ENCODE measurements around the gene GPLD1.

The GPLD1 gene

DNA sequence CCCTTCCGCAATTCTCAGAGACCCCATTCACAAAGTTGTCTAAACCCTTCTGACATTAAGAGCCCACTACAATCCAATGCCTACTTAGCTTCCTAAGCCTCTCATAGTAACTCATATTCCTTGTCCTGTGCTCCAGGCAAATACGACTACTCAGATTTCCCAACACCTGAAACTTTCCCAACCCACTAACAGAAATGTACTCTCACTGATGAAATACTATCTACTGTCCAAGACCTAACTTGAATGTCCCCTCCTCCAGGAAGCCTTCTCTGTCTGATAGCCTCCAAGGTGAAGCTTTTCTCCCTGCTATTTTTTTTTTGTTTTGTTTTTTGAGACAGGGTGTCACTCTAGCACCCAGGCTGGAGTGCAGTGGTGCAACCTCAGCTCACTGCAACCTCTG, 30.4 kb downstream of the GPLD1 start:
- no peak for DNase-seq (ENCODE audit: extremely low read depth in 1 of 2, low read depth in 1 of 2)

DNA sequence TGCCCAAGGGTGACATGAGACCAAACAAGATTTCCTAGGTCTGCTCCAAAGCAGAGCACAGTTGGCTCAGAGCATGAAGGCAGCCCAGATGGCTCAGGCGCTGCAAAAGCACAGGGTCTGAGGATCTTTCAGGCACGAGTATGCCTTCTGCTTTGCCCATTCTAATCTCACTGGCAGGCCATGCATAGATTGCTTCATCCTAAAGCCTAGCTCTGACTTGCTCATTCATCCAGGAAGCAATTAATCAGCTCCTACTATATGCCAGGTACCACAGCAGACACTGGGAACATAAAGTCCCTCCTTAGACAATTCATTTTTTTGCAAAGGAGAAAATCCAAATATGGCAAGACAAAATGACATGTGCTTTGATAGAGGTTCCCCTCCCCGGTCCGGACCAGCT, 31.2 kb downstream of the GPLD1 start:
- DNase-seq (ENCODE audit: extremely low read depth in 1 of 2, low read depth in 1 of 2) = no peak

DNA sequence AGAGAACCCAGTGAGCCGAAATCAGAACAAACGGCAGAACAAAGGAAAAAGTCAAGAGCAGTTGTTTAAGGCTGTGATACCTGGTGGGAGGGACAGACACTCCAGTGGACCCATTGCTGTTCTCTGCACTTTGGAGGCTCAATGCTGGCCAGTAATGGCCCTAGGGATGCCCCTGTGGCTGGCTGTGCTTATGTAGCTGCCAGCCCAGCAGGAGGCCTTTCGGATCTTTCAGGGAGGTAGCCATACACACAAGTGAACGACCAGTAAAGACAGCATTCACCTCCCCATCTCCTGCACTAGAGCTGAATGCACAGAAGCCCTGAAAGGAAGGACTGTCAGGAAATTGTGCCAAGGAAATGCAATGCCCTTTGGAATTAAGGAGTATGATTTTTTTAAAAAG, 34.3 kb downstream of the GPLD1 start:
- no peak for DNase-seq (ENCODE audit: extremely low read depth in 1 of 2, low read depth in 1 of 2)

DNA sequence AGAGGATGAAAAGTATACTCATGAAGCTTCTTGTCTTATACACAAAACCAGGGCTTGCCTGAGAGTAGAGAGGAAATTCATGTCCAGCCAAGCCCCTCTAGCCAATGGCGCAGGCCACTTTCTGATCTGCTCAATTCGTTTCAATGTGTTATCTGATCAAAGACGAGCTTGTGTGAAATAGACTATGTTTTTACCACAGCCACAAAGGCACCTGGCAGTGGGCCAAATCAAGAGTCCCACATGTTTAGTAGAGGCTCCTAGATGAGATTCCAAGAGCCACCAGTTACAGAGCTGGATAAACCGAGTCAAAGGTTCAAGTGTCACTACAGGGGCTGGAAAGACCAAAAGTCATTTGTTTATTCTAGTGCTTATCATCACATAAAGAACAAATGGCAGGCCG, 34.9 kb downstream of the GPLD1 start:
- DNase-seq (ENCODE audit: extremely low read depth in 1 of 2, low read depth in 1 of 2) = no peak

DNA sequence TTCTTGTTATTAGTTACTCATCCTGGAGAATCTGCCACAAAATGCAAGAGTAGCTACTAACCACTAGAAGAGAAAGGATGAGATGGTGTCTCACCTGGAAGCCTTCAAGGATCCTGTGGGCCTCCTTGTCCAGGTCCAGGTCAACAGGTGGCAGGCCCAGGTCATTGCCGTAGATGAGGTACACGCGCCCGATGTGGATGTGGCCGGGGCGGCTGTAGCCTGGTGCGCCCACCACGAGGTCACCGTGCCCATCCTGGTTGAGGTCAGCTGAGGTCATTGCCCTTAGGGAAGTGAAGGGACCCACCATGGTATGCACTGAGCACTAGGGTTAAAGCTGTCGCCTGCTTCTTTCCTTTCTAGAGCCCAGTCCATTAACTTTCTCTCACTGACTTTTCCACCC, 35.5 kb downstream of the GPLD1 start:
- no peak for DNase-seq (ENCODE audit: extremely low read depth in 1 of 2, low read depth in 1 of 2)

DNA sequence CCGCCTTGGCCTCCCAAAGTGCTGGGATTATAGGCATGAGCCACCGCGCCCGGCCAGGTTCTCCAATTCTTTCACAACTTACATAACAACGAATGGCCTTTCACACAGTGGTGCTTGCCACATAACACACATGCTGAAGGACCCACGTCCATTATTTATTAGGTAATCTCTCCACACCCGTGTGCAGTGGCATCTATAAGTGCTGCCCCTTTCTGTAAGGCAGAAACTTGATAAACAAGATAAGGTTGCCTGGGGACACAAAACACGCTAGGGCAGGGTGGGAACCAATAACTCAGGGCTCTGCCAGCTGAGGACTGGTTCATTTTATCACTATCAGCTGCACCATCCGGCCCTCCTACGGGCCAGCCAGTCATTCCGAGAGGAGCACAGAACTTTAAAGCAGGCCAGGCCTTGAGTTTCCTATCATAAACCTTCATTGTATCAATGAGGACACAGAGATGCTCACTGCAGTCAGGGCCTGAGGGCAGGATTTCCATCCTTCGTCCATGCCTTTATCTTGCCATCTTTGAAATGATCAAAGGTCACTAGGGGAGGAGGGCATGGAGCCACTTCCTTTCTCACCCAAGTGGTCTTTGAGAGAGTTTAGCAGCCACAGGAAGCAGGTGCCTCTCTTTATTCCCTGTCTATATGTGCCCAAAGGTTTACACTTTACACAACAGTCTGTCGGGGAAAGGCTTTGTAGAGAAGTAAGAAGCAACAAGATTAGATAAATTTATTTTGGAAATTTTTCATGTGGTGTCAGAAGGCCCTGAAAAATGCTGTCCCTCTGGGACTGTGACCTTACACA, 37.6 kb downstream of the GPLD1 start:
- DNase-seq (ENCODE audit: extremely low read depth in 1 of 2, low read depth in 1 of 2) = no peak

DNA sequence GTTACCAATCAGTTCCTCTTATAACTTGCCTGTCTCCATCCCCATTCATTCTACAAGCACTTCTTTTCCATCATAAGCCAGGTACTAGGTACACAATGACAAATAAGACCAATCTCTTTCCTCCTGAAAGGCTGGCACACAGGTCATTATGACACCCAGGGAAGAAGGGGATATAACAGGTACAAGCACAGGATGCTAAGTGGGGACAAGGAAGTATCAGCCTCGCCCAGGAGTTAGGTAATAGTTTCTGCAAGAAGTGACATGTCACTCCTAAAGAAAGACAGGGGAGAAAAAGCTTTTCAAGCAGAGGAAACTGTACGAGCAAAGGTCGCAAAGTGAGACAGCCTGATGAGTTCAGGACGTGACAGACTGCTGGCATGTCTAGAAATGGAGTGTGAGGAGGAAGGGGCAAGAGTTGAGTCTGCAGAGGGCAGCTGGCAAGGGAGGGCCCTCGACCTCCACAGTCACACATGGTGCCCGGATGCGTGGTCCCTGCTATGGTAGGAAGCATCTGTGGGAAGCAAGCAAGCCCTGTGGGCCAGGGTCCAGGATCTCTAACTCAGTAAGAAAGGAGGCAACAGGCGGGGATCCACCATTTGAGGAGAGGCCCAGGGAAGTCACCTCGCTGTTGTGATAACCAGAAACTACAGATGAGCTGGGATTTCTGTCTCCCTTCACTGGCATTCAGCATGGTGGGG, 40.4 kb downstream of the GPLD1 start:
- no peak for DNase-seq (ENCODE audit: extremely low read depth in 1 of 2, low read depth in 1 of 2)

DNA sequence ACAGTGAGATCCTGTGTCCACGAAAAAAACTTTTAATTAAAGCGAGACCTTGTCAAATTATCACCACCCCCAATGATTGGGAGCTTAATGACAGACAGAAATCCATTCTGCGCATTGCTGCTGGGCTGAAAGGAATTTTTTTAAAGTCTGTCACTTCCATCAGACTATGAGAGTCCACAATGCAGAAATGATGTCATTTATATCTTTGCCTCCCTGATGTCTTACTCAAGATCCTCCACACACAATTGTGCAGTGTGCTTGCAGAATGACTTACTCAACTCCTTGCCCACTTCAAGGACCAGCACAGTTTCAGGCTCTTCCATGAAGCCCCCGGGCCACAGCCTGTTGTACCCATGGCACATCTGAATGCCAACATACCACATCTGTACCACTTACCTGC, 41.0 kb downstream of the GPLD1 start:
- DNase-seq (ENCODE audit: extremely low read depth in 1 of 2, low read depth in 1 of 2) = no peak

DNA sequence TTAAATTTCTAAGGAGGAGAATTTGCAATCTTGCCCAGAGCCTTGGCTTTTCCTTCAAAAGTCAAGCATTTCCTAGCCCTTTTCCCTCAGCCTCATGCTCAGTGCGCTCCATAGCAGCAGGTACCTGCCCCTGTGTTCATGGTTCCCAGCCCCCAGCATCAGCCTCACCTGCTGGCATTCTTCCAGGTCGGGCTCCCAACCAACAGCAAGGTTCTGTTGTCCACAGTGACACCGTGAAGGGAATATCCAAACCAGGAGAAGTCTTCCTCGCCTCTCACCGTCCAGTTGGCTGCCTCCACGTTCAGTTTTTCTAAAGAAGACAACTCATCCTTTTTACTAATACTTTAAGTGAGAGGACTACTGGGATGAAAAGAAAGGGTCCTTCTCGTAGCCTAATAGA, 42.7 kb downstream of the GPLD1 start:
- no peak for DNase-seq (ENCODE audit: extremely low read depth in 1 of 2, low read depth in 1 of 2)

DNA sequence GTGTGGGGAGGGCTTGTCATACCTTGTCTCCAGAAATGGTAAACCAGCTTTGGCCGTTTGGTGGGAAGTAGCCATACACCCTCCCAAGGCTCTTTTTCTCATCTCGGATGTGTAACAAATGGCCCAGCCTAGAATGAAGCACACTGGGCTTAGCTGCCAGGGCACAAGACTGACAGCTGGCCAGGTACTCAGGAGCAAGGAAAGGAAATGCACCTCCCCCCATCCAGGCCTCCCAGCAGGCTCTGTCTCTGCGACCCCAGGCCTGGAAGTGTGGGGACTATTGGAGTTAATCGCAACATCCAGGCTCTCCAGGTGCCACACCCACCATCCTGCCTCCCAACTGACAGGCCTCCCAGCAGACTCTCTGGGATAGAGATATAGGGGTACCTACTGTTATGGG, 43.7 kb downstream of the GPLD1 start:
- DNase-seq (ENCODE audit: extremely low read depth in 1 of 2, low read depth in 1 of 2) = no peak

DNA sequence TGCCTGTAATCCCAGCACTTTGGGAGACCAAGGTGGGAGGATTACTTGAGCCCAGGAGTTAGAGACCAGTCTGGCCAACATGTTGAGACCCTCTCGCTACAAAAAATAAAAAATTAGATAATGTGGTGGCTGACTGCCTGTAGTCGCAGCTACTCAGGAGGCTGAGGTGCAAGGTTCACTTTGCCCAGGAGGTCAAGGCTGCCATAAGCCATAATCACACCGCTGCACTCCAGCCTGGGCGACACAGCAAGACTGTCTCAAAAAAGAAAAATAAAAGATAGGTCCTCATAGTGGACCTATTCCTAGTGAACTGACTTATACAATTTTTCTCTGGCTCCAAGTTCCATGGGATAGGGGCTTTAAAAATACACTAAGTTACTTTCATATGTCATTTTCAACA, 44.8 kb downstream of the GPLD1 start:
- no peak for DNase-seq (ENCODE audit: extremely low read depth in 1 of 2, low read depth in 1 of 2)

DNA sequence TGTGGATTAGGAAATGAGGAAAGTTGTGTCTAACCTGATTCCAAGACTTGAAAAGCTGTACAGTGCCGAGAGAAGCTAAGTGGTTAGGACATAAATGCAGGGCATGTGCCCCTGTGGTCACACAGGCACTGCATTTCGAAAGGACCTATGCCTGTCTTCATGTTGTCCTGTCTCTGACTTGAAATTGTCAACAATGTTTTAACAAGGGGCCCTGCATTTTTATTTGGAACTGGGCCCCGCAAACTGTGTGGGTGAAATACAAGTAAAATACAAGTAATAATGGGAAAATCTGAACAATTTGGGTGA, 47.8 kb downstream of the GPLD1 start:
- no peak for DNase-seq (ENCODE audit: extremely low read depth in 1 of 2, low read depth in 1 of 2)

DNA sequence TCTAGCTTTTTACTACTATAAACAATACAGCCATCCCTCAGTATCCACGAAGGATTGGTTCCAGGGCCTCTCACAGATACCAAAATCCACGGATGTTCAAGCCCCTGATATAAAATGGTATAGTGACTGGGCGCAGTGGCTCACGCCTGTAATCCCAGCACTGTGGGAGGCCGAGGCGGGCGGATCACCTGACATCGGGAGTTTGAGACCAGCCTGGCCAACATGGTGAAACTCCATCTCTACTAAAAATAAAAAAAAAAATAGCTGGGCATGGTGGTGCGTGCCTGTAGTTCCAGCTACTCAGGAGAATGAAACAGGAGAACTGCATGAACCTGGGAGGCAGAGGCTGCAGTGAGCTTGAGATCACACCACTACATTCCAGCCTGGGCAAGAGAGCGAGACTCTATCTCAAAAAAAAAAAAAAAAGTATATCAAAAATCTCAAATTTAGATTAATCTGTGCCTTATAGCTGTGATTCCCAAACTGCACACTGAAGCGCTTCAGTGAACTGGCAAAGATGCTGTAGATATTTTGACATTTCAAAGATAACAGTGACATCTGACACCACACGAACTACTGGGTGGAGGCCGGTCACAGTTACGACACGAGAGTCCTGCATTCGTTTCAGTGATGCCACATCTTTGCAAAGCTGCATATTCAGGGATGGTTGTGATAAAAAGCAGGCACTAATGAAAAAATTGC, 48.3 kb downstream of the GPLD1 start:
- DNase-seq (ENCODE audit: extremely low read depth in 1 of 2, low read depth in 1 of 2) = no peak

DNA sequence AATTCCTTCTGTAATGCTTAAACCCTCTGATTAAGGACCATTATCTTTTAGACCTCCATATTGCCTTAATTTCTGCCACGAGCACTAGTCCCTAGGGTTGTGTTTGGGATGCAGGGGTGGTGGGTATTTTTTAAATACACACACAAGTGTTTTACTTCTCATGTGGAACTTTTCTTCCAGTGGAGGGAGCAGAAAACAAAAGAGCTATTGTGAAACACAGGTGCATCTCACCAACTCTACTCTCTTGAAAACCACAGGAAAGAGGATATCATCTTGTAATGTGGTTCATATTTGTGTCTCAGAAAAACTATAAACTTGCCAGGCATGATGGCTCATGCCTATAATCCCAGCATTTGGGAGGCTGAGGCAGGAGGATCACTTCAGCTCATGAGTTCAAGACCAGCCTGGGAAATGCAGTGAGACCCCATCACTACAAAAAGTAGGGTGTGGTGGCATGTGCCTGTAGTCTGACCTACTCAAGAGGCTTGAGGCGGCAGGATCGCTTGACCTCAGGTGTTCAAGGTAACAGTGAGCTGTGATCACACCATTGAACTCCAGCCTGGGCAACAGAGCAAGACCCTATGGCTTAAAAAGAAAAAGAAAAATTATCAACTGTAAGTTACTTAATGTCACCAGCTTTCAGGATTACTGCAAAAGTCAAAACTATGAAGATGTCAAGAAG, 49.4 kb downstream of the GPLD1 start:
- no peak for DNase-seq (ENCODE audit: extremely low read depth in 1 of 2, low read depth in 1 of 2)

DNA sequence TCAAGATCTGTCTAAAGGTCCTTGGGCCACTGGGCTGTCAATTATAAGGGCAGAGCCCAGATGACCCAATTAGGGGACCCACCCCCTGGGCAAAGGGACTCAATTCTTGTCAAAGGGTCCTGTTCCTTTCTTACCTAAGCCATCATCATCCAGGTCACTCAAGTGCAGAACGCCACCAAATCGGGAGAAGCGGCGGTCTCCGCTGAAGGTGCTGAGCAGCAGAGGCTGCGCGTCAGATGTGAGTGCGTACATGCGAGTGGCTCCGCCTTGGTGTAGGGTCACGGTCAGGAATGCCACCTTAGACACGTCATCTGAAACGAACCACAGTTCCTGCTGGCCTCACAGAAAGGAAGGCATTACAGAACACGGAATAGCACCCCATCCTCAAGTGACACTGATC, 52.4 kb downstream of the GPLD1 start:
- no peak for DNase-seq (ENCODE audit: extremely low read depth in 1 of 2, low read depth in 1 of 2)

DNA sequence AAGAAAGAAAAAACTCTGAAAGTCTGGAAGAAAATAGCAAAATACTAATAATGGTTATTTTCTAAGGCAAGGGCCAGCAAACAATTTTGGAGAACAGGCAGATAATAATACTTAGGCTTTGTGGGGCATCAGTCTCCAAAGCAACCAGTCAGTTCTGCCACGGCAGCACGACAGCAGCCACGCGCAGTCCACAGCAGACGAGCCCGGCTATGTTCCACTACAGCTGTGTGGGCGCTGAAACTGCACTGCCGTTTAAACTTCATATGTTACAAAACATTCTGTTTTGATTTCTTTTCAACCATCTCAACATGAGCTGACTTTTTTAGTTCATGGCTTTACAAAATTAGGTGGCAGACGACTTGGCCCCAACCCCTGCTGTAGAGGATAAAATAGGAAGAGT, 56.8 kb downstream of the GPLD1 start:
- no peak for DNase-seq (ENCODE audit: extremely low read depth in 1 of 2, low read depth in 1 of 2)

DNA sequence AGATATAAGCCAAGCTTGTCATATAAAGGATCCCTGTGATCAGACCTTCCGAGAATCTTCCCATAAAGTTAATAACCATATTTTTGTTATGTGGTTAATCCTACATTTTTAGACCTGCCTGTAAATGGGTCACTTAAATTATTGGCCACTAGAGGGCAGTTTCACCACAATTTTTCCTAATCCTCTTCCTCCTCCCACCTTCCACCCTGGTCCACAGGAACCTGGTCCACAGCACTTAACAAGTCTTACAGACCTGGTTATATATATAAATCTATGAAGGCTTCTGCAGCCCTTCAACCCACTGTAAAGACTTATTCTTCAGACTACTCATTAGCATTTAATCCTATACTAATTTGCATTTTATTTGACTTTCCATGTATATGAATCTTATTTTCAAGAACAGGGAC, 58.3 kb downstream of the GPLD1 start:
- no peak for DNase-seq (ENCODE audit: extremely low read depth in 1 of 2, low read depth in 1 of 2)

DNA sequence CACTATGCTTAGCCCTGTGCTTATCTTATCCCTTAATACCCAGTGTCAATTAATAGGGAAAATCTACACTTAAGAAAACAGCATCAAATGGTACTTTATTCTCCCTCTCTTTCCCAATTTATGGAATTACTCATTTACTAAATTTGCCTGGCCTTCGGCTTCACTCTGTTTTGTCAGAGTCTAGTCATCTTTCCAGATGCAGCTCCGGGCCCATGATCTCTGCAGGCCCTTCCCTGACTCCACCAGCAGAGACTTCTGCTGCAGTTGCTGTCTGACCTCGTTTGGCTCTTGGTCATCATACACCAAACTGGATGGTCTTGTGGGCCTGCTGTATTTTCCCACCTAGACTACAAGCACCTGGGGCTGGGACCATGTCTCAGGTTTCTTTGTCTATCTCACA, 59.3 kb downstream of the GPLD1 start:
- DNase-seq (ENCODE audit: extremely low read depth in 1 of 2, low read depth in 1 of 2) = no peak

DNA sequence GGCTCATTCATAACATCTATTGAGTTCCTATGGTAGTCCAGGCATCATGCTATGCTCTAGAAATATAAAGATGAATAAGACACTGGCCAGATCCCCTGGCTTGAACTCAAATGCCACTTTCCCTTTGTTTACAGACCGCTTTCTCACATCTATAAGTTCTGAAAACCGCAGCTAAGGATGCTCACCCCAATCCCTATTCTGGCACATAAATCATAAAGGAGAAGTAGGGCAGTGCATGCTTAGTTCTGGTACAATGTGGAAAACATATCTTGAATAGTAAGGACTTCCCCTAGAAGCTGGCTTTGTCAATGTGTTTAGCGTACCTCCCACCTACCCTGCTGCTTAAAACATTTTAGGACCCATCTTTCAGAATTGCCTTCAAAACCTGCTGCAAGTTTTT, 60.2 kb downstream of the GPLD1 start:
- DNase-seq (ENCODE audit: extremely low read depth in 1 of 2, low read depth in 1 of 2) = no peak

DNA sequence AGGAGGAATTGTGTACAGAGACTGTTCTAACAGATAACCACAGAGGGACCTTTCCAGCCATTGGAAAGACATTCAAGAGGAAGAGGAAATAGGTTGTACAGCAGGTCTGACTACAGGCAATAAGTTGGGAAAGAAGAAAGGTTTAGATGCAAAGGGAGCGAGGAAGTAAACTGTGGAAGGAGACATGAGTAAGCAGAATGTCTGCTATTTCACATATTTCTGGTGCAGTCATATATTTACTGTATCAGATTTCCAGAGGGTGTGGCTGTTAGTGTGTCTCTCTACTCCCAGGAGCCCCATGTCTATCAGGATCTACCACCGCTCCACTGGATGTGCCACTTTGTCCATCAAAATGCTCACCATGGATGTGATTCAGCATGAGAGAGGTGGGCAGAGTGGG, 60.8 kb downstream of the GPLD1 start:
- no peak for DNase-seq (ENCODE audit: extremely low read depth in 1 of 2, low read depth in 1 of 2)

DNA sequence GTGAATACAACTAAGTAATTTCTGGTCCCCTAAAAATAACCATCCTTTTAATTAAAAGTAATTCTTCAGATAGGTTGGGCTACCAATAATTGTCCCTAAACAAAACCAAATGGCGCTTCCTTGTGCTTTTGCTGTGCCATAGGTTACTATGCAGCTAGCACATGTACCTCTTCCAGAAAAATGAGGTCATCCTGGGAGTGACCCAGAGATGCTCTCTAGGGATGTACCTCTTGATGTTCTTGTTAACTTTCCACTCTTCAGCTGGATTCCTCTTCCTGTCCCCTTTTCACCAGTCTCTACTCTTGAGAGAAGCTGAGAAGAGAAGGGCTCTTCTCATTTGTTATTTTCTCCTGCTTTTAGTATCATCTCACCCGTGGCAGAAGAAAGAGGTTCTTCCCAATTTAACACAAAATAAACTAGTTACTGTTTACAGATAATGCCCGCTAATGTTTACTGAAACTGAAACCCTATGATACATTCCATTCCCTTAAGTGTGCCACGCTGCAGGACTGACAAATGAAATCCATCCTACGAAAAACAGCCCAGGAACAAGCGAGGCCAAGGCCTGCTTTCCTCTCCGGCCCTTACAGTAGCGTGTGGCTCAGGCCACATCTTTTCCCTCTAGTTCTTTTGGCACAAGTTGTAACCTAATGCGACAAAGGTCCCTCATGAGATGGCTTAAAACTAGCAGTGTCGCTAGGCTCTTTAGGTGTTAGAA, 62.5 kb downstream of the GPLD1 start:
- DNase-seq (ENCODE audit: extremely low read depth in 1 of 2, low read depth in 1 of 2) = no peak

Measured in activated CD8-positive, alpha-beta memory T cell treated with anti-CD3 and anti-CD28 coated beads for 1 hour (primary cell).